HG02840 (cell line): ENCODE data around the gene HIVEP2.

Experiments
- ATAC-seq: cut with Tn5 transposase; IDR thresholded peaks from one replicate; pipeline ENCODE4 v1.9.1; 2021; ENCODE audit warnings: mild to moderate bottlenecking, moderate library complexity, moderate number of reproducible peaks; ENCODE audit not compliant: unreplicated experiment, low FRiP score

Gene HIVEP2

DNA sequence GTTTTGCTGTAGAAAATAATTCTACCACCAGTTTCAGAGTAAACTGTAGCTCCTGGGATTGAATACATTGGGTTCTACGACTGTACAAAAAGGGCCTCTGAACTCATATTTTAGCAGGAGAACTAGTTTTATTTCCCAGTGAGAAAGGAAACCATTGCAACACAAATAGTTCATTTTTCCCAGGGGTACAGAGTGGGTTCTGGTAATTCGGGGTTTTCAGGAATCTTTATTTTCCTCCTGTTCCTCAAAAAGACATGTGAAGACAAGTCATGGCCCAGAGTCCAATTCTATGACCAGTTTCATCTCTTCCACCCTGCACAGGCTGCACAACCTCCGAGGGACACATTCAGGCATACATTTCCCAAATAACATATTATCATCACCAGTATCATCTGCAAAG, 222.1 kb downstream of the HIVEP2 start:
- no peak for ATAC-seq

DNA sequence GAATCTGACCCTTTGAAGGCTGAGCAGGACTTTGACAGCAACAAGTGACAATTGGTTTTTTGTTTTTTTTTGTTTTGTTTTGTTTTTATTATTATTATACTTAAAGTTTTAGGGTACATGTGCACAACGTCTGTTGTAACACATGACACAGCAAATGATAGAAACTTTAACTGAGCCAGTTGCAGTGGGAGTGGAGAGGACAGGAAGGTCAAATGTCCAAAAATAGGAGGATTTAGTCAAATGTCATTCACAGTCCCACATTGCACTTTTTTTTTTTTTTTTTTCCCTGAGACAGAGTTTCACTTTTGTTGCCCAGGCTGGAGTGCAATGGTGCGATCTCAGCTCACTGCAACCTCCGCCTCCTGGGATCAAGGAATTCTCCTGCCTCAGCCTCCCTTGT, 223.0 kb downstream of the HIVEP2 start:
- ATAC-seq: no peak

DNA sequence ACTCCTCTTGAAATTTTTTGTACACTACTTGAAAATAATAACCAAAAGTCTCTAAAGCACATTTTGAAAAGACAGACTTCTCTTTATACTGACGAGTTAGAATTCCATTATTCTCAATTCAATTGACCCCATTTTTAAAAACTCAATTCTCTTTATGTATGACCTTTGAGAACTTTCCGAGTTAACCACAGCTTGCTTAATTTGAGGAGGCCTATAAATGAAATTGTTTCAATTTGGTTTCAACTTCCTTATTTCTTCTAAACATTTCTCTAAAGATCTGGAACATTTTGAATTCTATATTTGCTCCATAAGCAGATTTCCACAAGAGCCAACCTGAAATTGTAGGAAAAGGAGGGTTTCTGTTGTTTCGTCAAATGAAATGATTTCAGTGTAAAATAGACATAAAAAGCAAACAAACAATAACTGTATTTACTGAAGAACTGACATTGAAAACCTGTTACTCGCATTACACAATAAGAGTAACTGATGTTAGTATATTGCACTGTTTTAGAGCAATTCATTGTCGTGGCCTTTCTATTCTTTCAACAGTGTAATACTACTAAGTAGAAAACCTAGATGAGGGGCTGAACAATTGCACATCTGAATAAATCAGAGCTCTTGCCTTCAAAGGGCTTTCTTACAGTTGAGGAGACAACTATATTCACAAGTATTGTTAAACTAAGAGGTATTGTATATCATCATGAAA, 223.6 kb downstream of the HIVEP2 start:
- no peak for ATAC-seq

DNA sequence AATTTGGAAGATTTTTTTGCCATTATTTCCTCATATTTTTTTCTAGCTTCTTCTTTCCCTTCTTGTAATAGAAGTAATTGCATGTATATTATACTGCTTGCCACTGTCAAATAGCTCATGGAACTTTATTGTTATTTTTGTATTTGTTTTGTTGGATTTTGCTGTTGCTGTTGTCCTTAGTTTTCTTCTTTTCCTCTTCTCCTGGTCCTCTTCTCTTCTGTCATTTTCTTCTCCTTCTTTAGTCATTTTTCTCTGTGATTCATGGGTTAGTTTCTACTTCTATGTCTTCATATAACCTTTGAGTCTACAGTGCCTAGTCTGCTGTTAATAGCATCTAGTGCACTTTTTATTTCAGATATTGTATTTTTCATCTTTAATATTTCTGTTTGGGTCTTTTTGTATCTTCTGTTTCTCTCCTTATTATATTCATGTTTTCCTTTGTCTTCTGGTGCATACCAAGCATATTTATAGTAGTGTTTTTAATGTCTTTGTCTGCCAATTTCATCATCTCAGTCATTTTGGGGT, 226.2 kb downstream of the HIVEP2 start:
- no peak for ATAC-seq

DNA sequence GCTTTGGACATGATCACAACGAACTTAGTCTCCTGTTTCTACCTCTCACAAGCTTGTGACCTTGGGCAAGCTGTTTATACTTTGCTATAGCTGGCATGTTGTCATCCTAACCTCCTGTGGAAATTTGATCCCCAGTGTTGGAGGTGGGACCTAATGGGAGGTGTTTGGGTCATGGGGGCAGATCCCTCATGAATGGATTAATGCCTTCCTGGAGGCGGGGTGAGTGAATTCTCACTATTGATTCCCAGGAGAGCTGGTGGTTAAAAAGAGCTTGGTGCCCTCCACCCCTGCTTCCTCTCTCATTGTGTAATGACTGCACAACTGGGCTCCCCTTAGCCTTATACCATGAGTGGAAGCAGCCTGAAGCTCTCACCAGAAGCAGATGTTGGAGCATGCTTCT, 228.9 kb downstream of the HIVEP2 start:
- ATAC-seq: no peak

DNA sequence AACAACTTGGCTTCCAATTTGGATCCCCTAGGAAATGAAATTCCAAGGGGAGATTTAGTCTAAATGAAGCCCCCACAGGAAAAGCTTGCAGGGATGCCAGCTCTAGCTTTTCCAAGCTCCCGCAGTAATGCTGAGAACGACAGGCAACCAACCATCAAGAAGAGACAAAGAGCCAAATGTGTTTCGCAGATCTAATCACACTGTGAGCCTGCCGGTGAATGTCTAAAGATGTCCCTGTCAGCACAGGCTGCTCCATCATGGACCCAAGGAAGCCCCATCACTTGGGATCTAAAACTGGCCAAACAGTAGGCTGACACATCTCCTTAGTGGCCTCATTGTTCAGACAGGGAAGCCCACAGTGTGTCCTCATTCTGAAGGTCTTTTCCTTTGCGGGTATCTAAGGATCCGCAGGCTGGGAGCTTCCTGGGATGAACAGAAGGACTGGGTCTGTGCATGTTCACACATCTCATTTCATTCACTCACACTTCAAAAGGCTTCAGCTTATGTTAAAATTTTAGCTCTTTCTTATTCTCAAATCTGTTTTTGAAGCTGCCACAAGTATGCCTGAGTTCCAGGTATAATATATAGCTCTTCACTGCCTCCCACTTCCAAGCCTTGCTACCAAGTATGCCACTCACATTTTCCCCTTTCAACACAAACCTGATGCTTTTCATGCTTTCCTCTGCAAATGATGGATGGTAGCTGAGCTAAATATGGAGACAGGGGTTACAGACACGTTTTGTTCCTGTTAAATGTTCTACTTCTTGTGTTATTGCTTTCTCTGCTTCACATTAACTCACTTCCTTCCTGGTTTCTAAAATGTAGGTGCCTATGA, 229.8 kb downstream of the HIVEP2 start:
- ATAC-seq: no peak

DNA sequence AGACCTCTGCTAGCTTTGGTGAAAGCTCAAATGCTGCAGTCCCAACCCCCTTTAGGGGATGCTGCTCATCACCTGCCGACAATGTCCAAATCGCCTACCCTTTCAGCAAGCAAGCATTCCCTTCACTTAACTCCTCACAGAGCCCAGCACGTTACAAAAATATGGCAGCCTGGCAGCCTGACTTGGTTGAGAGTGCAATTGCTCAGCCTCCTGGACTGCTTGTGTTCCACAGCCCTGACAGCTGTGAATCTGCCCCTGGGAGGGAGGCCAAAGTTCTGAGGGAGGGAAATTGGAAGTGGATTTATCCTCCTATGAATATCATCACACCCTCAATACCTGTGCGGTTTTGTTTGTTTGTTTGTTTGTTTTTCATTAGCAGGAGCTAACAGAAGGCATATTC, 231.0 kb downstream of the HIVEP2 start:
- ATAC-seq: no peak

DNA sequence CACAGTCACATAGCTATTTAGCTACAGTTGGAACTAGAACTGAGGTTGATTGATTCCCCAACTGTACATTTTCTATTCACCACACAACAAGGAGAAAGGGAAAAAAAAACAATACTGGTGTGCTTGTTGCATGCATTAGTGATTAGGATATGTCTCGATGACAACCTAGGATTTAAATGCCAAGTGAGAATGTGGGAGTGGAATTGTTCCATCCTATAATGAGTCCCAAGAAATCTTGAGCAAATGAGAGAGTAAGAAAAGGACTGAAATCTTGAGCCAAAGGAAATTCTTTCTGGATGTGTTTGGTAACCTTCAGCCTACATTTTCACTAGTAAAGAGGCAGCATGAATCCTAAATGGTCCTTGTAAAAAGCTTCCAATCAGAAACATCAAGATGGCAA, 232.7 kb downstream of the HIVEP2 start:
- no peak for ATAC-seq

DNA sequence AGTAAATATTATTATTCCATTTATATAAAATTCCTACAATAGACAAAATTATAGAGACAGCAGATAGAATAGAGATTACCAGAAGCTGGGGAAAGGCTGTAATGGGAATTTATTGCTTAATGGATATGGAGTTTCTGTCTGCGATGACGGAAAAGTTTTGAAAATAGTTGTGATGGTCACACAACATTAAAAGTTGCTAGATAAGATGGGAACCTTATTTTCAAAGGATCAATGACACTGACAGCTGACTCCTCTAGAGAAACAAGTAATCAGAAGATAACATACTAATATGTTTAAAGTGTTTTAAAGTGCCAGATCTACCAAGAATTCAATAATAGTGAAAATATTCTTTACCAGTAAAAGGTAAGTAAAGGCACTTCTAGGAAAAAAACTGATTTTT, 236.3 kb downstream of the HIVEP2 start:
- ATAC-seq: no peak

DNA sequence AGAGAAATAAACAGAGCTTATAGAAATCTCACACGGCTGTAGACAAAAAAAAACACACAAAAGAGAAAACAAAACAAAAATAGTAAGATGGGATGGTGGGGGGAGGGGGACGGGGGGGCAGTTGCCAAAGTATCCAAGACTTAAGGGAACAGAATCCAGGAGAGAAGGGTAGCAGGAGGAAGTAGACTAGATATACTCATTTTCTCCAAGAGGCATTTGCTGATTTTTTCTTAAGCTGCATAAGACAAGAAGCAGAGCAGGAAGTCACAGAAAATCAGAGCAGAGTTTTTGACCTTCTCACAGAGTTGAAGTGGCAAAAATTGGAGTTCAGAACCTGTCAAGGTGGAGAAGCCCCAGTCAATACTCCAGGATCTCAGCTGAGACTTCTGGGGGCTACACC, 237.7 kb downstream of the HIVEP2 start:
- ATAC-seq: no peak

DNA sequence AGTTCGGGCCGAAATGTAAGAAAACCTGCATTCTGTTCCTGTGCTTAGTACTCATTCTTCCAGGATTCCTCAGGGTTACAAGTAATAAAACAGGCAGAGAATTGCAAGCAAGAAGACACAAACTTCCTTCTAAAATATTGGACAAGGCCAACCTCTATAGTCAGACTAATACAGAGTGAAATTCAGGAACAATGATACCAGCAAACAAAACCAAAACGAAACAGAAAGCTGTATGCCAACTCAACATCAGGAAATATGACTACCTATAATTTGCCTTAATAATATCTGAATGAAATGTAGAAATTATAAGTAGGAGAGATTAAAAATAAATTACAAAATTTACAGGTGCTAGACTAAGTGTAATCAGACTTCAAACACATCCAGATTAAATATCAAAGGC, 238.8 kb downstream of the HIVEP2 start:
- ATAC-seq: no peak

DNA sequence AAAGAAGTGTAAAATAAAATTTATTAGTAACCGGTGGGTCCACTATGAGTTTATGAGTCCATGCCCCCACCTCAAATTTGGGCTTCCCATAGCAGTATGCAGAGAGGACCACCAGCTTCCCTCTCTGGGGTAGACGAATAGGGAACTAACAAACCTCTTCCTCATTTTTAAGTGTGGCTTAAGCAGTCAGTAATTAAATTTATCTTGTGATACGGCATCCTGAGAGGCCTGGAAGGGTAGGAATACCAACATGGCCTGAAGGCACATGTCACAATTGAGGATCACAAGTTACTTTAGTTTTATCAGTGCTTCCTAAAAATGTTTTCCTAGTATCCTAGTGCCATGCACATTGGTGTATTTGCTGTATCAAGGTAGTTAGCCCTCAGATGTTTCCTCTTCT, 239.9 kb downstream of the HIVEP2 start:
- ATAC-seq: no peak

DNA sequence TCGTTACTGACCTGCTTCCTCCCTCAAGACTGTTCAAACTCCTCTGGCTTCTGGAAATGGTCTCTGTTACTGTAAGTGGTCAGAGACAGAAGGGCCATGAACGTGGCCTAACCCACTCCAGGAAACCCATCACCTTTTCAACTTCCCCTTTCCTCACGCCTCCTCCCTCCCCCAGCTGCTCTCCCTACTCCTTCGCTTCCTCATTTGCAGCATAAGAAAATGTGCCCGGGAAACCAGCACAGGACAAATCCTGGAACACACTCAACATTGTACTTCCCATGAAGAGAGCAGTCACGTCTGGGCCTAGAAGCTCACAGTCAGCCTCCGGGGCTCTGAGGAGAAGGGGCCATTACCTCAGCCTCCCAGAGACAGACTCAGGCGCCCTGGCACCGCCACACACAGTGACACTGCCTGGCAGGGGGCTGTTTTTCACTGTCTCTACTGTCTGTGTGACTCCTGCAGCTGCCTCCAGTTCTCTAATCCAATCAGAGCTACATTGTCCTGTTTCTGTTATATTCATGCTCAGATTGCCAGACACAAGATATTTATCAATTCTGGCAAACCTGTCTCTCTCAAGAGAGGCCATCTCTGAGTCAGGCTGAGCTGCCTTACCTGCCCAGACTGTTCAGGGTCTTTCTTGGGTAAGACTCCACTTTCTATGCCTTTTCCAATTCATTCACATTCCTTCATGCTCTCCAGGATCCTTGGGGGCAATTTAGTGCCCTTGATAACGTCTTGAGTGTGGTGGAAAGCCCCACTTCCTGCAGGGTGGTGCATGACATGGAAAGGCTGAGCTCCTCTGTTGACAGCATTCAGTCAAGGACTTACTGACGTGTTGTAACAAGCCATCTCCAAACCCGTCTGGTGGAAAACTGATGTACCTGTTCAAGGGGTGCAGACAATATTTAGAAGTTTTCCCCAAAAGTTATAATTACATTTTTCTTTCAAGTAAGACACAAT, 242.2 kb downstream of the HIVEP2 start:
- ATAC-seq: no peak
